Osteocyte (in vitro differentiated cells): ENCODE measurements around the gene MCF2. TPM values are rescaled to one million over a fixed set of nuclear protein-coding genes. Genes with fewer than 3 reads are reported as not detected.
"Not testable (repeated sequence)": the region's sequence is repeated elsewhere in the genome, so short reads cannot be mapped to it uniquely, and the experiment has no call there.

ENCODE experiments used
- DNase-seq: peaks from one replicate; pipeline ENCODE4 v3.0.0; 2021; ENCODE audit warnings: mixed read lengths; ENCODE audit not compliant: unreplicated experiment; ENCODE audit errors: extremely low spot score
- H3K27ac Mint-ChIP-seq: one replicate; pipeline ENCODE4 v1.8.0; 2021; ENCODE audit warnings: mild to moderate bottlenecking, mixed read lengths; ENCODE audit not compliant: unreplicated experiment
- H3K27me3 Mint-ChIP-seq: one replicate; pipeline ENCODE4 v1.8.0; 2021; ENCODE audit warnings: mixed read lengths; ENCODE audit not compliant: unreplicated experiment
- H3K36me3 Mint-ChIP-seq: one replicate; pipeline ENCODE4 v1.8.0; 2021; ENCODE audit warnings: mixed read lengths; ENCODE audit not compliant: unreplicated experiment
- H3K4me1 Mint-ChIP-seq: one replicate; pipeline ENCODE4 v1.8.0; 2021; ENCODE audit warnings: mixed read lengths; ENCODE audit not compliant: unreplicated experiment
- H3K4me3 Mint-ChIP-seq: one replicate; pipeline ENCODE4 v1.8.0; 2021; ENCODE audit warnings: mild to moderate bottlenecking, moderate library complexity, mixed read lengths; ENCODE audit not compliant: unreplicated experiment
- H3K9me3 Mint-ChIP-seq: one replicate; pipeline ENCODE4 v1.8.0; 2021; ENCODE audit warnings: mixed read lengths; ENCODE audit not compliant: unreplicated experiment
- CTCF ChIP-seq: fragments of 200-600 bp; sonication (generic); IDR thresholded peaks from 2 replicates; pipeline ENCODE4 v1.5.0; 2021; ENCODE audit warnings: antibody characterized with exemption, mild to moderate bottlenecking, moderate library complexity
- total RNA-seq: library from RNA; stranded (reverse); gene quantifications from 2 replicates; pipeline ENCODE4 v1.2.1, GENCODE V29; 2021

Gene MCF2
- total RNA-seq, 1 donor from 2014 or later, result not detected

- TF ChIP-seq CTCF, result no peak
- H3K27ac Mint-ChIP-seq, result no peak overlapping the region
- no peak for DNase-seq
- H3K4me3 Mint-ChIP-seq, result peak overlapping the region; percentile 65
- H3K36me3 Mint-ChIP-seq, result no peaks in the 10 kb centered on the region
- peaks cover 2% of the 10 kb centered on the region for H3K4me1 Mint-ChIP-seq
- H3K9me3 Mint-ChIP-seq, result no peaks in the 10 kb centered on the region
- peaks cover 26% of the 10 kb centered on the region for H3K27me3 Mint-ChIP-seq
Observed at GRCh38 chrX:139691843-139692505, 16.0 kb downstream of the MCF2 start.

GRCh38 chrX:139691493-139691842, 16.5 kb downstream of the MCF2 start:
- TF ChIP-seq CTCF, result no peak
- H3K36me3 Mint-ChIP-seq, result no peaks in the 10 kb centered on the region
- peaks cover 4% of the 10 kb centered on the region for H3K9me3 Mint-ChIP-seq
- peaks cover 2% of the 10 kb centered on the region for H3K4me1 Mint-ChIP-seq
- peaks cover 29% of the 10 kb centered on the region for H3K27me3 Mint-ChIP-seq
- no peak for DNase-seq
- no peak overlapping the region for H3K27ac Mint-ChIP-seq
- peak overlapping the region; percentile 65 for H3K4me3 Mint-ChIP-seq

- peaks cover 20% of the 10 kb centered on the region for H3K9me3 Mint-ChIP-seq
Observed at GRCh38 chrX:139685175-139685574, 22.8 kb downstream of the MCF2 start.

GRCh38 chrX:139680356-139680755, 27.6 kb downstream of the MCF2 start:
- Mint-ChIP-seq H3K36me3 (no peaks in the 10 kb centered on the region), H3K27me3 (no peaks in the 10 kb centered on the region), H3K27ac (no peak overlapping the region), H3K4me1 (no peaks in the 10 kb centered on the region), H3K4me3 (no peak overlapping the region), H3K9me3 (peaks cover 14% of the 10 kb centered on the region)
- TF ChIP-seq CTCF, result no peak
- no peak for DNase-seq

More at GRCh38 chrX:139685175-139685574, 22.8 kb downstream of the MCF2 start:
- not testable (repeated sequence) for DNase-seq, H3K4me1 Mint-ChIP-seq, H3K4me3 Mint-ChIP-seq, H3K36me3 Mint-ChIP-seq, H3K27ac Mint-ChIP-seq
- peaks cover 18% of the 10 kb centered on the region for H3K27me3 Mint-ChIP-seq

GRCh38 chrX:139647597-139647996, 60.4 kb downstream of the MCF2 start:
- H3K9me3 Mint-ChIP-seq, result peaks cover 13% of the 10 kb centered on the region
- no peak for DNase-seq
- no peaks in the 10 kb centered on the region for H3K36me3 Mint-ChIP-seq
- no peak for TF ChIP-seq CTCF
- H3K27ac Mint-ChIP-seq, result no peak overlapping the region
- H3K4me3 Mint-ChIP-seq, result no peak overlapping the region
- H3K4me1 Mint-ChIP-seq, result no peaks in the 10 kb centered on the region
- H3K27me3 Mint-ChIP-seq, result peaks cover 4% of the 10 kb centered on the region
